ENCODE results near the gene PARP8.

PARP8 gene

DNA sequence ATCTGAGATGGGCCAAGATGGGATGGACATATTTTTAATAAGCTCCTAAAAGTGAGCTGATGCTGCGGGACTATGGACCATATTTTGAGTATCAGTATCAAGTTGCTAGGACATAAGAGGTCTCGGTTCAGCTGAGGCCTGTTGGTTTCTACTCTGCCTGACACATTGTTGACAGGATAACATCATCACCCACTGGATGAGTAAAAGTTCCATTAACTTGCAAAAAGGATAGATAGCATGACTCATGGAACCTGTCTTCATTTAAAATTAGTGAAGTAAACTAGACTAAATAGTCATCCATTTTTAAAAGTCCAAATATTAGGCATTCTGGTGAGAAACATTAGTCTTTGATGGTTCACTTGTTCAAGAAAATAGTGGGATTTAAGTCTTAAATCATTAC, 33.3 kb downstream of the PARP8 start:
- H3K4me3 Mint-ChIP-seq: no peak overlapping the region
- intact Hi-C loops (cut with micrococcal nuclease): no loop called here
- peaks cover 8% of the 10 kb centered on the region for H3K9me3 Mint-ChIP-seq
- H3K27ac Mint-ChIP-seq: no peak overlapping the region
- H3K4me1 Mint-ChIP-seq (ENCODE audit: low read depth): peaks cover 40% of the 10 kb centered on the region
- H3K36me3 Mint-ChIP-seq (ENCODE audit: low read depth): peaks cover 21% of the 10 kb centered on the region
- H3K27me3 Mint-ChIP-seq: no peaks in the 10 kb centered on the region

DNA sequence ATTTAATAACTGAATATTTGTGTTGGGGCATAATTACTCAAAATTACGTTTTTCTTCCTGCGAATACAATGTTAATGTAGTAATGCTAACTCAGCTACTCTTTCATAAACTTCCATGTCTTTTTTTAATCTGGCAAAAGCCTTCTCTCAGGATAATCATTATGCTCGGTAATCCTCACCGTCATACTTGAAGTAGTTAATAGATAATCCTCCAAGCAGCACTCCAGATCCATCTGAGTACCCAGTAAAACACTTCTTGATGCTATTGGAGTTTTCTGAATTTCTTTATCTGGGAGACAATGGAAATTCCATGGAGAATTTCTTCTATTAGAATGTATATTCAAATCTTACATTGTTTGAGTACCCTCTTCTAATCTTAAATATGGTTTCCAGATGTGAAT, 34.3 kb downstream of the PARP8 start:
- Mint-ChIP-seq H3K27me3 (no peaks in the 10 kb centered on the region), H3K4me1 (ENCODE audit: low read depth) (peaks cover 36% of the 10 kb centered on the region), H3K36me3 (ENCODE audit: low read depth) (peaks cover 21% of the 10 kb centered on the region), H3K4me3 (no peak overlapping the region), H3K9me3 (peaks cover 8% of the 10 kb centered on the region), H3K27ac (no peak overlapping the region)
- intact Hi-C loops (cut with micrococcal nuclease): no loop called here

DNA sequence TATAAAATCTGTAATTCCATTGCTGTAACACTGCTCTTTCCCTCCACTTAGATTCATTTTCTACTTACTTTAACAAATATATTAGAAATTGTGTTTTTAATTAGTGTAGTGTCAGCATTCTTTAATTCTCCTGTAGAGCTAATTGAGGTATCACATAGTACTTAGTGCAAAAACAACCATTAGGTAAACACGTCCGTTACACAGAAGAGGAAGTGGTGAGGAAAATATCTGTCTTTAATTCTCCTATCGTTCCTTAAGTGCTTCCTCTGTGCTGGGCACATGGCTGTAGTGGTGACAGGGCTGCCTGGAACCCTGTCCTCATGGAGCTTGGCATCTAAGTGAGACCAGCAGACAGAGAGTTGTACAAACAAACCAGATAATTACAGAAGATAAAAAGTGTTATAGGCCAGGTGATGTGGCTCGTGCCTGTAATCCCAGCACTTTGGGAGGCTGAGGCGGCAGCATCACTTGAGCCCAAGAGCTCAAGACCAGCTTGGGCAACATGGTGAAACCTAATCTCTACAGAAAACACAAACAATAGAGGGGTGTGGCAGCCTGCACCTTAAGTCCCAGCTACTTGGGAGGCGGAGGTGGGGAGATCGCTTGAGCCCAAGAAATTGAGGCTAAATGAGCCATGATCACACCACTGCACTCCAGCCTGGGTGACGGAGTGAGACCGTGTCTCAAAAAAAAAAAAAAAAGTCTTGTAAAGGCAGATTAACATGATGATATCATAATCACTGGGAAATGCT, 36.4 kb downstream of the PARP8 start:
- no peak overlapping the region for H3K4me3 Mint-ChIP-seq
- intact Hi-C loops (cut with micrococcal nuclease): no loop called here
- peaks cover 21% of the 10 kb centered on the region for H3K36me3 Mint-ChIP-seq (ENCODE audit: low read depth)
- peaks cover 8% of the 10 kb centered on the region for H3K9me3 Mint-ChIP-seq
- peak overlapping the region; percentile 11 for H3K27ac Mint-ChIP-seq
- H3K27me3 Mint-ChIP-seq: no peaks in the 10 kb centered on the region
- peaks cover 29% of the 10 kb centered on the region for H3K4me1 Mint-ChIP-seq (ENCODE audit: low read depth)

DNA sequence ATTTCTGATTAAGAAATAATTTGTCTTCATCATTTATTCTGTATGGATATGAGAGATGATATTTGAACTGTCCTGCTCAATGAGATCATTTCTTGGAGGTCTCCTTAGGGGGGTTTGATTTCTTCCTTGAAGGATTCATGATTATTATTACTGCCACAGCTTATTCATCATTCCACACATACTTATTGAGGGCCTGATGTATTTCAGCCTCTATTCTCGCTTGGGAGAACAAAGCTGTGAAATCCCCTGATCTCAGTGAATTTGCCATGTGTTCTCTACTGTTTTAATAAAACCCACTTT, 36.9 kb downstream of the PARP8 start:
- H3K9me3 Mint-ChIP-seq: peaks cover 8% of the 10 kb centered on the region
- H3K4me3 Mint-ChIP-seq: no peak overlapping the region
- no peaks in the 10 kb centered on the region for H3K27me3 Mint-ChIP-seq
- intact Hi-C loops (cut with micrococcal nuclease): no loop called here
- peaks cover 31% of the 10 kb centered on the region for H3K4me1 Mint-ChIP-seq (ENCODE audit: low read depth)
- H3K27ac Mint-ChIP-seq: no peak overlapping the region
- peaks cover 21% of the 10 kb centered on the region for H3K36me3 Mint-ChIP-seq (ENCODE audit: low read depth)

DNA sequence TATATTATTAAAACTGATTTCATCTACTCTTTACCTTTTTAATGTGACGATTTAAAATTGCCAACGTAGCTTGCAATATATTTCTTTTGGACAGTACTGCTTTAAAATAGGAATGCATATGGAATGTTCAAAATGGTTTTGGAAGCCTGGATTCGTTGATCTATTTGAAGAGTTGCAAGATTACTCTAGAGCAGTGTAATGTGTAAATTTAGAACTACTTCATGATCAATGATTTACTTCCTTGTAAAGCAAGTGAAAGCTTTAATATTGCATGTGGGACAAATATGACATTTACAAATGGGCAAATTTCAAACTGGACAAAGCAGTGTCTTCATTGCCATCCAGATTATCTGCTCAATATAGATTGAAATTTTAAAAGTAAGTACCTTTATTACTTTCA, 38.3 kb downstream of the PARP8 start:
- H3K9me3 Mint-ChIP-seq: peaks cover 8% of the 10 kb centered on the region
- H3K4me1 Mint-ChIP-seq (ENCODE audit: low read depth): peaks cover 37% of the 10 kb centered on the region
- H3K27me3 Mint-ChIP-seq: no peaks in the 10 kb centered on the region
- no peak overlapping the region for H3K27ac Mint-ChIP-seq
- peaks cover 20% of the 10 kb centered on the region for H3K36me3 Mint-ChIP-seq (ENCODE audit: low read depth)
- intact Hi-C loops (cut with micrococcal nuclease): no loop called here
- no peak overlapping the region for H3K4me3 Mint-ChIP-seq

DNA sequence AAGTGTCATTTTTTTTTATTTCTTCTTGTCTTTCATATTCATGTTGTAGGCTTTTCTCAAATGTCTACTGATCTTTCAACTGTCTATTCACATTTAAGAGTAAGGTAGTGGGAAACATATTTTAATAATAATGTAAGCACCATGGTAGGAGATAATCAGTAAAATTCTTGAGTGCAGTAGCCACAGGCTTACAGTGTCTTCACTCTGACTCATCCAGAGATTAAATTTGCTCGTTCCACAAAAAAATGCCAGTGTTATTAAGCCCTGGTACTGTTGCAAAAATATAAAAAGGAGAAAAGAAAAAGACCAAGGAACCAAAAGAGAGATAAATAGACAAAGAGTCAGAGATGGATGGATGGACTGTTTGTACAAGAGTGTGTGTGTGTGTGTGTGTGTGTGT, 43.0 kb downstream of the PARP8 start:
- Mint-ChIP-seq H3K4me3 (no peak overlapping the region), H3K9me3 (no peaks in the 10 kb centered on the region), H3K27ac (peak overlapping the region; percentile 33), H3K36me3 (ENCODE audit: low read depth) (peaks cover 16% of the 10 kb centered on the region), H3K4me1 (ENCODE audit: low read depth) (peaks cover 56% of the 10 kb centered on the region), H3K27me3 (no peaks in the 10 kb centered on the region)
- intact Hi-C loops (cut with micrococcal nuclease): no loop called here

DNA sequence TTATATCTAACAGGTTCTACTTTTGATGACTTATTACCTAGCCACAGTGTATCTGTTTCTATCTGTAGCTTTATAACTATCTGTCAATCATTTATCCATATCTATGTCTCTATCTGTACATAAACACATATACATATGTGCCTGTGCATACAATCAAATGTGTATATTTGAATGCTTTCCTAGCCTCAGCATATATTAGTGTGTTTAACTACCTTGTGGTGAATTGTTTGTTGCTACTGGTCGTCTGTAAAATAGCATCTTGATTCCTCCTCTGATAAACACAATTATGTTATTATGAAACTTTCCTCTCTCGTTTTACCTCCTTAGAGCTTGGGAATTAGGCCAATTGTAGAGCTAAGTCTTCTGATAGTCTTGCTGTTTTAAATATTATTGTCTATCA, 44.4 kb downstream of the PARP8 start:
- Mint-ChIP-seq H3K27me3 (no peaks in the 10 kb centered on the region), H3K4me1 (ENCODE audit: low read depth) (peaks cover 64% of the 10 kb centered on the region)
- intact Hi-C loops (cut with micrococcal nuclease): no loop called here

DNA sequence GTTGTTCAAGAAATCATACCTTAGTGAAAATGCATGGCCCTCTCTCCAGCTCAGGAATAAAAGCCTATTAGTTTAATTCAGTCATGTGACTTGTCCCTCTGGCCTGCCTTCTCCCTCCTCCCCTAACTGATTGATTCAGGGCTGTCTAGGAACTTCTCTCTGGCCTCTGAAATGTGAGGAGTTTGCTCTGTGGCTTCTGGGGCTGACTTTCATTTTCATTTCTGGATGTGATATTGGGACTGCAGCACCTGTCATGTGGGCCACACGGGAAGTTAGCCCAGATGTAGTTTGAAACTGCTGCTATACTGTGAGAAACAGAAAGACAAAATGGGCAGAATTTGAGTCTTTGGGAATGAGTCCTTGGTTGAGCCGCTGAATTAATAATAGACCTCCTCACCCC, 44.8 kb downstream of the PARP8 start:
- H3K27me3 Mint-ChIP-seq: no peaks in the 10 kb centered on the region
- H3K27ac Mint-ChIP-seq: peak overlapping the region; percentile 60
- H3K9me3 Mint-ChIP-seq: no peaks in the 10 kb centered on the region

More for the DNA sequence above, 44.4 kb downstream of the PARP8 start:
- Mint-ChIP-seq H3K36me3 (ENCODE audit: low read depth) (peaks cover 22% of the 10 kb centered on the region), H3K27ac (peak overlapping the region; percentile 60), H3K4me3 (peak overlapping the region; percentile 56), H3K9me3 (no peaks in the 10 kb centered on the region)

DNA sequence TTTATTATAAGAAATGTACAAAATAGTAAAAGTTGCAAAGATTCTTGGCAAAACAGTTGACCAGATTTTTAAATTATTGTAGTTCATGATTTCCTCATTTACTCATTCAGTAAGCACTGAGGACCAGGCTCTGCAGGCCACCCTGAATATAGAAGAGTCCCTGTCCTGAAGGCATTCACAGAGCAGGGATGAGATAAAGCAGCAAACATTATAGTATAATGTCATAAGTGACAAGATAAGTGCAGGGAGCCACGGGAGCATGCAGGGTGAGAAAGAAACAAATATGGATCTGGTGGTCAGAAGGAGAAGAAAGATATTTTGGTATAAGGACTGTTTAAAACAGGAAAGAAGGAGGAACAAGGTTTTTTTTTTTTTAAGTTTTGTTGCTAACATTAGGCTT, 46.0 kb downstream of the PARP8 start:
- Mint-ChIP-seq H3K27ac (peak overlapping the region; percentile 4), H3K4me1 (ENCODE audit: low read depth) (peaks cover 74% of the 10 kb centered on the region), H3K4me3 (no peak overlapping the region), H3K36me3 (ENCODE audit: low read depth) (peaks cover 22% of the 10 kb centered on the region), H3K9me3 (peaks cover 7% of the 10 kb centered on the region), H3K27me3 (no peaks in the 10 kb centered on the region)
- intact Hi-C loops (cut with micrococcal nuclease): no loop called here

More for the DNA sequence above, 44.8 kb downstream of the PARP8 start:
- H3K4me1 Mint-ChIP-seq (ENCODE audit: low read depth): peaks cover 69% of the 10 kb centered on the region
- peak overlapping the region; percentile 56 for H3K4me3 Mint-ChIP-seq
- peaks cover 22% of the 10 kb centered on the region for H3K36me3 Mint-ChIP-seq (ENCODE audit: low read depth)
- intact Hi-C loops (cut with micrococcal nuclease): no loop called here

DNA sequence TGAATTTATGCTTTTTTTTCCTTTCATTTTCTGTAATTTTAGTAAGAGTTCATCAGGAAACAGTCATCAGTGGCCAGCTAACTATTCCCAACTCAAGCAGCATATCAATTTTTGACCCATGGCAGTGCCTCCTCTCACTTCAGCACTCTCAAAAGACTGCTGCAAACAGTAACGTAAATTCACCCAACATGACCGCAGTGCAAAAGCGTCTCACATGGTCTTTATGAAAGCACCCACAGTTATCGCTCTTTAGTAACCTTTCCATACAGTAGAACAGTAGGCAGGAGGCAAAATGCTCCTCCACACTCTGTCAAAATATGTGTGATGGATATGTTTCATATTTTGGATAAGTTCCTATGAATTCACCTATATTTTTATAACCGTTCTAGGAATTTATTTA, 48.6 kb downstream of the PARP8 start:
- peaks cover 76% of the 10 kb centered on the region for H3K4me1 Mint-ChIP-seq (ENCODE audit: low read depth)
- peak overlapping the region; percentile 27 for H3K27ac Mint-ChIP-seq
- no peak overlapping the region for H3K4me3 Mint-ChIP-seq

DNA sequence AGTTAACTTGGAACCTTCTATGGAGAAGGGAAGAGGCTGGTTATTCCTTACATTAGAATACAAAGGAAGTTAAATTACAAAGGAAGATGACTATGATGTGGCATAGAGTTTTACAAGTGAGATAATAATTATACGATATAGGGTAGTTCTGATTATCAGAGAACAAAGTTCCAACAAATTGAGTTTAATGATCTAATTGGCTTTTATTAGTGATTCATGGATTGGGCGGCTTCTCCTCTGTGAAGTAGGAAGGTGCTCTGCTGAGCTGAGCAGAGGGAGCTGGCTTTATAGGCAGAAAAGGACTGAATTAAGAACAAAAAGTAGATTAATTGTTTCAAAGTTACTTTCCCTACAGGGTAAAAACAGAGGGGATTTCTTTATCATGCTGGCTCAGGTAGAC, 49.7 kb downstream of the PARP8 start:
- Mint-ChIP-seq H3K27me3 (no peaks in the 10 kb centered on the region), H3K4me1 (ENCODE audit: low read depth) (peaks cover 77% of the 10 kb centered on the region), H3K9me3 (peaks cover 11% of the 10 kb centered on the region), H3K36me3 (ENCODE audit: low read depth) (peaks cover 15% of the 10 kb centered on the region), H3K4me3 (no peak overlapping the region), H3K27ac (no peak overlapping the region)
- intact Hi-C loops (cut with micrococcal nuclease): no loop called here

More for the DNA sequence above, 48.6 kb downstream of the PARP8 start:
- intact Hi-C loops (cut with micrococcal nuclease): no loop called here
- H3K9me3 Mint-ChIP-seq: peaks cover 11% of the 10 kb centered on the region
- H3K36me3 Mint-ChIP-seq (ENCODE audit: low read depth): peaks cover 15% of the 10 kb centered on the region
- H3K27me3 Mint-ChIP-seq: no peaks in the 10 kb centered on the region

DNA sequence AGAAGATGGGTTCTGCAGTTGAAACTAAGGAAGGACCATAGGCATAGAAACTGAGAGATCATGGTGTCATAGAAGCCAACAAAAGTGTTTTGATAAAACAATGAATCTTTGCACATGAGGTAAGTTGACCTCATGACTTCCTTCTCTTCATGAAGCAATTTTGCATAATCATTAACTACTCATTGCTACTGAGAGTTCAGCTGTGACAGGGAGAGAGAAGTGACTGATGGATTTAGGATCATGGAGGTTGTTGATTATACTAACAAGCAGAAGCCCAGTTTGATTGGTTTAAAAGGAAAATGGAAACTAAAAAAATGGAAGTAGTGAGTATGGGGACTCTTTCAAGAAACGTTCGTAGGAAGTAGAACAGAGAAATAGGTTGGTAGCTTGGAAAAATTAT, 51.2 kb downstream of the PARP8 start:
- peak overlapping the region; percentile 12 for H3K27ac Mint-ChIP-seq
- intact Hi-C loops (cut with micrococcal nuclease): no loop called here
- H3K36me3 Mint-ChIP-seq (ENCODE audit: low read depth): peaks cover 15% of the 10 kb centered on the region
- peaks cover 74% of the 10 kb centered on the region for H3K4me1 Mint-ChIP-seq (ENCODE audit: low read depth)
- peaks cover 11% of the 10 kb centered on the region for H3K9me3 Mint-ChIP-seq
- H3K27me3 Mint-ChIP-seq: no peaks in the 10 kb centered on the region
- H3K4me3 Mint-ChIP-seq: no peak overlapping the region

DNA sequence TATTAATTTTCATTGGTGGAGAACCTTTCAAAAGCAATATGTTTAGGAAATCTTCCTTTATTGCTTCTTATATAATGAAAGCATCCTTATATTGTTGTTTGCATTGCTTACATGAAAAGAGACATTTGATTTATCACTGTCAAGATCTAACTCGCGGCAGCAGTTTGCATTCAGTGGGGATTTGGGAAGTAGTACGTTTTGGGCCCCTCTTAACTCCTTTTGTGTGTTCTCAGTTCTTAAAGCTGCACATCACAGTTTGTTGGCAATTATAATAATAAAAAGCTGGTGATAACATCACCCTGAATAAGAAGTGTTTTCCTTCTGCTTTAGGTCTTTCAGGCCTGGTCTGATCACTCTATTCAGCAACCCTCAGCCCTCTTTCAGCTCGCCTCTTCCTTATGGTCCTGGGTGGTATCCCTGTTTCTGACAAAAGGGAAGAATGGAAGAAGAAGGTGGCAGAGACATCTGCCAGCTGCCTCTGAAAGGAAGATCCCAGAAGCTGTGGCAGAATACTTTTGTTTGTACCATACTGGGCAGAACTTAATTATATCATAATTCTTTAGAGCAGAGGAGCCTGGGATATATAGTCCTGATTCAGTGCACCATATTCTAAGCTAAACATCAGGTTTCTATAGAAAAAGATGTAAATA, 53.7 kb downstream of the PARP8 start:
- H3K27ac Mint-ChIP-seq: no peak overlapping the region
- H3K36me3 Mint-ChIP-seq (ENCODE audit: low read depth): peaks cover under 1% of the 10 kb centered on the region
- peaks cover 11% of the 10 kb centered on the region for H3K9me3 Mint-ChIP-seq
- no peak overlapping the region for H3K4me3 Mint-ChIP-seq
- H3K27me3 Mint-ChIP-seq: no peaks in the 10 kb centered on the region
- intact Hi-C loops (cut with micrococcal nuclease): no loop called here
- H3K4me1 Mint-ChIP-seq (ENCODE audit: low read depth): peaks cover 61% of the 10 kb centered on the region

DNA sequence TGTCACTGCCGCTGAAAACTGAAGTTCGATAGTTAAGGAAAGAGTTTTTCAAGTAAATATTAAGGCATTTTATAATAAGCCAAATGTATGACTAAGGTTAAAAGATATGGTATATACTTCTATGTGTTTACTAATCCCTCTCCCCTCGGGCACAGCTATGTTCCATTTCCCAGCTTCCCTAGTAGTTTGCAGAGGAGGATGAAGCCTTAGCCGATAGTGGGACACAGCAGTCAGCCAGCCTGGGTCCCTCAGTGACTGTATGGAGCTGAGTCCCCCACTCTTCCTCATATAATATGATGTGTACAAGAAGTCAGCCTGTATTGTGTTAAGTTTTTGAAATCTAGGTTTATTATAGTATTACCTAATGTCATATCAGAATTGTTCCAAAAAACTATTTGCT, 55.8 kb downstream of the PARP8 start:
- Mint-ChIP-seq H3K27me3 (no peaks in the 10 kb centered on the region), H3K9me3 (peaks cover 6% of the 10 kb centered on the region), H3K36me3 (ENCODE audit: low read depth) (no peaks in the 10 kb centered on the region), H3K4me3 (no peak overlapping the region), H3K4me1 (ENCODE audit: low read depth) (peaks cover 59% of the 10 kb centered on the region), H3K27ac (no peak overlapping the region)
- intact Hi-C loops (cut with micrococcal nuclease): no loop called here

DNA sequence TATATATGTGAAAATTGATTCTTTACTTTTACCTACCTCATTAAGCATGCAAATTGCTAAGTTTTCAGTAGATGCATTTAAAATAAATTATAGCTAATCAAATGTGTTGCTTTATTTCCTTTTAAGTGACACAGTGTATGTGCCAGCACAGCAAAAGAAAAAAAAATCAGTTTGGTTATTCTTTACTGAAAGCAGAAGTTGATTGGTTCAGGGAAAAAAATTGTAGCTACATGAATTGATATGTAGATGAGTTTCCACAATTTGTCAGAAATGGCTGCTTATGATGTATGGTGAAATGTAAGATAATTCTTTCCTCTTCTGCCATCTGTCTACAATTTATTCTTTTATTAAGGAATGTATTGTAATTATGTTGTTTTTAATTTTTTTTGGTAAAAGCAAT, 57.8 kb downstream of the PARP8 start:
- Mint-ChIP-seq H3K9me3 (no peaks in the 10 kb centered on the region), H3K27me3 (no peaks in the 10 kb centered on the region), H3K4me3 (no peak overlapping the region), H3K36me3 (ENCODE audit: low read depth) (no peaks in the 10 kb centered on the region), H3K27ac (no peak overlapping the region), H3K4me1 (ENCODE audit: low read depth) (peaks cover 44% of the 10 kb centered on the region)
- intact Hi-C loops (cut with micrococcal nuclease): no loop called here
